Dedifferentiated amniotic fluid mesenchymal stem cell (primary cell): ENCODE results near the gene CPNE7.
"Not testable (repeated sequence)": the region's sequence is repeated elsewhere in the genome, so short reads cannot be mapped to it uniquely, and the experiment has no call there.

Experiments
- DNase-seq: peaks from one replicate; pipeline ENCODE4 v3.0.0-alpha.2; 2016; ENCODE audit errors: extremely low spot score

Gene CPNE7

GRCh38 chr16:89583197-89583894 is 7.8 kb downstream of the CPNE7 start:
- no peak for DNase-seq

GRCh38 chr16:89583895-89584644 is 8.5 kb downstream of the CPNE7 start:
- DNase-seq, result no peak

- DNase-seq, result no peak
Measured at GRCh38 chr16:89584768-89585549, 9.4 kb downstream of the CPNE7 start.

- DNase-seq, result no peak
Measured at GRCh38 chr16:89586218-89586617, 10.7 kb downstream of the CPNE7 start.

GRCh38 chr16:89586853-89587252 is 11.3 kb downstream of the CPNE7 start:
- no peak for DNase-seq

- not testable (repeated sequence) for DNase-seq
Measured at GRCh38 chr16:89587676-89588075, 12.1 kb downstream of the CPNE7 start.

GRCh38 chr16:89588413-89589109 is 13.0 kb downstream of the CPNE7 start:
- DNase-seq, result no peak

GRCh38 chr16:89589241-89589926 is 13.8 kb downstream of the CPNE7 start:
- DNase-seq, result no peak

GRCh38 chr16:89593841-89594240 is 18.3 kb downstream of the CPNE7 start:
- DNase-seq, result no peak

- no peak for DNase-seq
Measured at GRCh38 chr16:89595330-89596060, 19.9 kb downstream of the CPNE7 start.

GRCh38 chr16:89596061-89596689 is 20.6 kb downstream of the CPNE7 start:
- no peak for DNase-seq

GRCh38 chr16:89596957-89597649 is 21.5 kb downstream of the CPNE7 start:
- DNase-seq, result no peak

- no peak for DNase-seq
Measured at GRCh38 chr16:89598199-89598598, 22.6 kb downstream of the CPNE7 start.

GRCh38 chr16:89599451-89599858 is 23.9 kb downstream of the CPNE7 start:
- DNase-seq, result no peak

GRCh38 chr16:89599902-89600301 is 24.3 kb downstream of the CPNE7 start:
- DNase-seq, result no peak

GRCh38 chr16:89600427-89600826 is 24.9 kb downstream of the CPNE7 start:
- no peak for DNase-seq

GRCh38 chr16:89600956-89601355 is 25.4 kb downstream of the CPNE7 start:
- no peak for DNase-seq

- DNase-seq, result no peak
Measured at GRCh38 chr16:89601906-89602272, 26.3 kb downstream of the CPNE7 start.

- peak; percentile 67 for DNase-seq
Measured at GRCh38 chr16:89602273-89602951, 26.9 kb downstream of the CPNE7 start.
